Vagina (tissue), 2 donors: ENCODE results near the gene PTGFRN.

Source experiments
- CTCF ChIP-seq, 3 experiments: fragments of 450-650 bp in 2 of 3; fragments of 200-600 bp in 1 of 3; sonication (generic) in 1 of 3; IDR thresholded peaks; one replicate each; pipeline ENCODE4 v1.5.1; 2017 to 2019; ENCODE audit warnings: antibody characterized with exemption in 3 of 3, mild to moderate bottlenecking in 2 of 3, moderate library complexity in 2 of 3
- POLR2A ChIP-seq, 2 donors: fragments of 450-650 bp; IDR thresholded peaks; one replicate each; pipeline ENCODE4 v1.6.1; 2017; ENCODE audit warnings: antibody characterized with exemption in 2 of 2, mild to moderate bottlenecking in 2 of 2, moderate library complexity in 2 of 2
- POLR2AphosphoS5 ChIP-seq, 2 donors: sonication (generic); formaldehyde crosslinking; IDR thresholded peaks; one replicate each; pipeline ENCODE4 v1.9.0; 2017; ENCODE audit warnings: antibody characterized with exemption in 2 of 2, mild to moderate bottlenecking in 2 of 2, low read depth in 1 of 2; ENCODE audit not compliant: insufficient read depth in 1 of 2

GRCh38 chr1:116971965-116972673 lies 62.4 kb downstream of the PTGFRN start:
- no peak for TF ChIP-seq CTCF (IDR thresholded peaks at IDR 0.05)
- TF ChIP-seq POLR2A (IDR thresholded peaks at IDR 0.05) = no peak
- TF ChIP-seq POLR2AphosphoS5 (IDR thresholded peaks at IDR 0.05; ENCODE audit: insufficient read depth in 1 of 2, low read depth in 1 of 2) = no peak
